PC-3 (cell line): ENCODE results near the gene FAM117B.

Source experiments
- CTCF ChIP-seq: fragments of 300-600 bp; sonication (generic); conservative IDR thresholded peaks from 2 replicates; pipeline ENCODE4 v1.5.1; 2017; ENCODE audit warnings: antibody characterized with exemption, low read depth, mild to moderate bottlenecking, low read length
- EZH2 ChIP-seq: fragments of 300-600 bp; sonication (generic); IDR thresholded peaks from one replicate; pipeline ENCODE4 v1.6.1; 2017; ENCODE audit warnings: antibody characterized with exemption, mild to moderate bottlenecking, low read length; ENCODE audit not compliant: unreplicated experiment

- TF ChIP-seq CTCF, result no peak
- TF ChIP-seq EZH2, result no peak
Observed at GRCh38 chr2:202635428-202636212, 851 bp downstream of the FAM117B start.
